Measurements from ENCODE around the gene SIK1. TPM values are rescaled to one million over a fixed set of nuclear protein-coding genes. Genes with fewer than 3 reads are reported as not detected.

SIK1 gene
- total and polyA plus RNA-seq, 2 donors (not counting 3 experiments of a cell fraction or from before 2014, with no cell fraction given) = 0.59 to 3.3 TPM

DNA sequence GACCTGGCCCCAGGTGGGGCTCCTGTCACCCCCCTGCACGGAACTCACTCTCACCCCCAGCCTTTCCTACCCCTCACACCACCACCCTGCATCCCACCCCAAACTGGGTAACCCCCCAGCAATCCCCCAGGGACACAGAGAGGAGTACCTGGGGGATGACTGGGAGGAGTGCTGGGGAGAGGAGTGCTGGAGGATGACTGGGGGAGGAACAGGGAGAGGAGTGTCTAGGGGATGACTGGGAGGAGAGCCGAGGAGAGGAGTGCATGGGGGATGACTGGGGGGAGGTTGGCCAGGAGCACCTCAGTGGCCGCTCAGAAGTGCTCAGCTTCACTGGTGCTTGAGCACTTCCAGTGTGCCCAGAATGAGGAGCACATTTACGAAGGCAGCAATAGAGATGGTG lies 59.1 kb downstream of the SIK1 start:
- Histone ChIP-seq H3K4me1 (ENCODE audit: control insufficient read depth, extremely low read depth, insufficient read depth, low read length) (peaks cover under 1% of the 10 kb centered on the region), H4K20me1 (replicated peaks; ENCODE audit: control insufficient read depth, extremely low read depth, insufficient read depth, low read length) (no peaks in the 10 kb centered on the region), H3K4me2 (ENCODE audit: insufficient read depth, low read length) (no peak overlapping the region), H3K36me3 (ENCODE audit: control insufficient read depth in 2 of 2, extremely low read depth in 1 of 2, insufficient read depth in 2 of 2, low read length in 2 of 2) (no peaks in the 10 kb centered on the region), H3K27me3 (ENCODE audit: control insufficient read depth in 2 of 2, insufficient read depth in 2 of 2, low read length in 2 of 2) (peaks cover 0 to 1% of the 10 kb centered on the region in 2 experiments), H2AFZ (ENCODE audit: low read depth, low read length) (no peak overlapping the region), H3K9ac (replicated peaks; ENCODE audit: extremely low read depth, insufficient read depth, low read length) (no peak overlapping the region), H3K4me3 (replicated peaks in 1 of 3; ENCODE audit: insufficient read depth in 1 of 3, low read depth in 1 of 3, low read length in 3 of 3) (no peak overlapping the region), H3K9me1 (replicated peaks; ENCODE audit: control insufficient read depth, extremely low read depth, insufficient read depth, low read length) (no peaks in the 10 kb centered on the region), H3K79me2 (ENCODE audit: control insufficient read depth, insufficient read depth, low read length) (no peaks in the 10 kb centered on the region), H3K27ac (ENCODE audit: insufficient read depth, low read depth, low read length) (no peak overlapping the region), H3K9me3 (replicated peaks; ENCODE audit: control insufficient read depth, insufficient read depth, low read length) (no peaks in the 10 kb centered on the region)
- FAIRE-seq (no peak), DNase-seq (ENCODE audit: low read depth, low spot score) (no peak)
- ChIA-PET CTCF (no interaction called here), POLR2A (no interaction called here)
- TF ChIP-seq EZH2 (IDR thresholded peaks at IDR 0.05; ENCODE audit: borderline replicate concordance, low read depth, low read length, severe bottlenecking) (no peak), POLR2AphosphoS5 (IDR thresholded peaks at IDR 0.05; ENCODE audit: insufficient read depth, low read depth, low read length) (no peak), MAX (IDR thresholded peaks at IDR 0.05; ENCODE audit: insufficient read depth, insufficient read length) (no peak), GATA2 (IDR thresholded peaks at IDR 0.05; ENCODE audit: insufficient read depth, insufficient read length, low read depth, low read length) (no peak), POLR2A (IDR thresholded peaks at IDR 0.05; ENCODE audit: low read depth, low read length) (no peak), JUN (IDR thresholded peaks at IDR 0.05; ENCODE audit: borderline replicate concordance, insufficient read depth, insufficient read length, low read depth) (no peak), FOS (IDR thresholded peaks at IDR 0.05; ENCODE audit: borderline replicate concordance, insufficient read depth, low read length) (no peak), MYC (IDR thresholded peaks at IDR 0.05; ENCODE audit: low read depth, low read length) (no peak)
- TF ChIP-seq, protein P1, sequence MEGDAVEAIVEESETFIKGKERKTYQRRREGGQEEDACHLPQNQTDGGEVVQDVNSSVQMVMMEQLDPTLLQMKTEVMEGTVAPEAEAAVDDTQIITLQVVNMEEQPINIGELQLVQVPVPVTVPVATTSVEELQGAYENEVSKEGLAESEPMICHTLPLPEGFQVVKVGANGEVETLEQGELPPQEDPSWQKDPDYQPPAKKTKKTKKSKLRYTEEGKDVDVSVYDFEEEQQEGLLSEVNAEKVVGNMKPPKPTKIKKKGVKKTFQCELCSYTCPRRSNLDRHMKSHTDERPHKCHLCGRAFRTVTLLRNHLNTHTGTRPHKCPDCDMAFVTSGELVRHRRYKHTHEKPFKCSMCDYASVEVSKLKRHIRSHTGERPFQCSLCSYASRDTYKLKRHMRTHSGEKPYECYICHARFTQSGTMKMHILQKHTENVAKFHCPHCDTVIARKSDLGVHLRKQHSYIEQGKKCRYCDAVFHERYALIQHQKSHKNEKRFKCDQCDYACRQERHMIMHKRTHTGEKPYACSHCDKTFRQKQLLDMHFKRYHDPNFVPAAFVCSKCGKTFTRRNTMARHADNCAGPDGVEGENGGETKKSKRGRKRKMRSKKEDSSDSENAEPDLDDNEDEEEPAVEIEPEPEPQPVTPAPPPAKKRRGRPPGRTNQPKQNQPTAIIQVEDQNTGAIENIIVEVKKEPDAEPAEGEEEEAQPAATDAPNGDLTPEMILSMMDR (IDR thresholded peaks at IDR 0.05; ENCODE audit: extremely low read depth in 1 of 2, insufficient read depth in 1 of 2, low read depth in 1 of 2, low read length in 2 of 2) = no peak
- dilution Hi-C loops (cut with MboI; ENCODE audit: extremely low pct_ligation_motif_present, low sequenced_read_pairs) = no loop called here
- intact Hi-C loops (cut with micrococcal nuclease) = no loop called here
- BruUV-seq (replicated peaks) = no TSS peak

Data from endothelial cell of umbilical vein (primary cell).